Activated B cell treated with CpG ODN at 0.5 μM for 24 hours (primary cell): ENCODE results near the gene ACCSL. TPM values are rescaled to one million over a fixed set of nuclear protein-coding genes. Genes with fewer than 3 reads are reported as not detected.

Source experiments
- ATAC-seq: fragments of 200-7000 bp; cut with Tn5 transposase; one replicate; pipeline ENCODE4 v1.10.0; 2021; ENCODE audit warnings: low read depth, mild to moderate bottlenecking, moderate library complexity
- CTCF ChIA-PET: fragments of 350-600 bp; sonication (Branson Sonifier 250); formaldehyde crosslinking; loops from one replicate; lab custom pipeline; 2021; ENCODE audit warnings: antibody characterized with exemption; lab: Charles Lee
- POLR2A ChIA-PET: fragments of 350-600 bp; sonication (Branson Sonifier 250); formaldehyde crosslinking; loops from one replicate; lab custom pipeline; 2021; ENCODE audit warnings: antibody characterized with exemption; lab: Charles Lee
- DNase-seq: peaks from one replicate; pipeline ENCODE4 v3.0.0; 2022
- H3K27ac Mint-ChIP-seq: one replicate; pipeline ENCODE4 v1.8.0; 2020; ENCODE audit warnings: mixed read lengths
- H3K27me3 Mint-ChIP-seq: one replicate; pipeline ENCODE4 v1.8.0; 2021; ENCODE audit warnings: mixed read lengths
- H3K36me3 Mint-ChIP-seq: one replicate; pipeline ENCODE4 v1.8.0; 2021; ENCODE audit warnings: low read depth, mixed read lengths
- H3K4me1 Mint-ChIP-seq: one replicate; pipeline ENCODE4 v1.8.0; 2021; ENCODE audit warnings: mixed read lengths
- H3K4me3 Mint-ChIP-seq: one replicate; pipeline ENCODE4 v1.8.0; 2020; ENCODE audit warnings: mild to moderate bottlenecking, mixed read lengths
- H3K9me3 Mint-ChIP-seq: one replicate; pipeline ENCODE4 v1.8.0; 2020; ENCODE audit warnings: mixed read lengths
- intact Hi-C: fragments of 100-400 bp; cut with micrococcal nuclease; formaldehyde crosslinking; loops from one replicate; pipeline ENCODE4 v1.15.1; 2024
- total RNA-seq: library from RNA; stranded (reverse); gene quantifications from 2 replicates; pipeline ENCODE4 v1.2.3, GENCODE V29; 2022
- TF ChIP-seq, protein P1 (sequence below): fragments of 200-600 bp; IDR thresholded peaks from one replicate; pipeline ENCODE4 v1.8.0; 2022; ENCODE audit warnings: antibody characterized with exemption, mild to moderate bottlenecking

ACCSL gene
- total RNA-seq, 1 donor from 2014 or later, result not detected

DNA sequence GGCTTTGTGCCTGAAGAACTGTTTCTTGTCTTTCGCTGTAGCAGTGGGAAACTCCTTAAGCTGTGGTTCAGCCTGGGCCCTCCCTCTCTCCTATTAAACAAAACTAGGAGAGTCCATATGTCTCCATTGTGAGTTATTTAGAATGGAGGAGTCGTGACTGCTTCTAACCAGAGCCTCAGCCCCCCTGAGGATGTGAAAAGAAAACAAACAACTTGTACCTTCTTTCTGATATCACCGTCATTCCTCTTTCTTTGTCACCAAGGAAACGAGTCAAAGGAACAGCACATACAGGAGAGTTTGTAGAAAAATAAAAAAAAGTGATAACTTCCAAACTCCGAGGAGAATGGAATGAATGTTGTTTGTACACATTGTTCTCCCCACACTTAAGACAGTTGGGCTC, 36.1 kb downstream of the ACCSL start:
- TF ChIP-seq, protein P1, sequence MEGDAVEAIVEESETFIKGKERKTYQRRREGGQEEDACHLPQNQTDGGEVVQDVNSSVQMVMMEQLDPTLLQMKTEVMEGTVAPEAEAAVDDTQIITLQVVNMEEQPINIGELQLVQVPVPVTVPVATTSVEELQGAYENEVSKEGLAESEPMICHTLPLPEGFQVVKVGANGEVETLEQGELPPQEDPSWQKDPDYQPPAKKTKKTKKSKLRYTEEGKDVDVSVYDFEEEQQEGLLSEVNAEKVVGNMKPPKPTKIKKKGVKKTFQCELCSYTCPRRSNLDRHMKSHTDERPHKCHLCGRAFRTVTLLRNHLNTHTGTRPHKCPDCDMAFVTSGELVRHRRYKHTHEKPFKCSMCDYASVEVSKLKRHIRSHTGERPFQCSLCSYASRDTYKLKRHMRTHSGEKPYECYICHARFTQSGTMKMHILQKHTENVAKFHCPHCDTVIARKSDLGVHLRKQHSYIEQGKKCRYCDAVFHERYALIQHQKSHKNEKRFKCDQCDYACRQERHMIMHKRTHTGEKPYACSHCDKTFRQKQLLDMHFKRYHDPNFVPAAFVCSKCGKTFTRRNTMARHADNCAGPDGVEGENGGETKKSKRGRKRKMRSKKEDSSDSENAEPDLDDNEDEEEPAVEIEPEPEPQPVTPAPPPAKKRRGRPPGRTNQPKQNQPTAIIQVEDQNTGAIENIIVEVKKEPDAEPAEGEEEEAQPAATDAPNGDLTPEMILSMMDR, result no peak
- DNase-seq (no peak), ATAC-seq (no peak)
- Mint-ChIP-seq H3K4me3 (no peak overlapping the region), H3K9me3 (peaks cover 5% of the 10 kb centered on the region), H3K27ac (no peak overlapping the region), H3K4me1 (no peaks in the 10 kb centered on the region), H3K36me3 (peaks cover 14% of the 10 kb centered on the region), H3K27me3 (no peaks in the 10 kb centered on the region)
- POLR2A ChIA-PET, result no interaction called here
- CTCF ChIA-PET, result interaction anchor here (1.7 kb wide), 1 partner anchor 10 kb away, joined by 8 read pairs; no protein-coding TSS in a partner anchor
- intact Hi-C loops, result no loop called here

DNA sequence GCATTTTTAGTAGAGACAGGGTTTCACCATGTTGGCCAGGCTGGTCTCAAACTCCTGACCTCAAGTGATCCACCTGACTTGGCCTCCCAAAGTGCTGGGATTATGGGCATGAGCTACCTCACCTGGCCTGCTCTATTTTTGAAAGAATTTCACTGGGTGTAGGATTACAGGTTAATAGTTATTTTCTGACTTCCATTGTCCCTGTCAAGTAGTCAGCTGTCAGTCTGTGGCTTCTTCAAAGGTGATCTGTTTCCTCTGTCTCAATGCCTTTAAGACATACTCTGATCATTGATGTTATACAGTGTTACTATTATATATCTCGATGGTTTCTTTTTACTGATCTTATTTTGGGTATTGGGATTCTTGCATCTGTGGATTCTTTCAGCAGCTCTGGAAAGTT, 37.5 kb downstream of the ACCSL start:
- Mint-ChIP-seq H3K9me3 (peaks cover 5% of the 10 kb centered on the region), H3K4me1 (no peaks in the 10 kb centered on the region), H3K36me3 (peaks cover 14% of the 10 kb centered on the region), H3K4me3 (no peak overlapping the region), H3K27ac (no peak overlapping the region), H3K27me3 (no peaks in the 10 kb centered on the region)
- CTCF ChIA-PET, result interaction anchor here (1.7 kb wide), 1 partner anchor 8 kb away, joined by 8 read pairs; no protein-coding TSS in a partner anchor
- POLR2A ChIA-PET, result no interaction called here
- ATAC-seq (no peak), DNase-seq (no peak)
- TF ChIP-seq, protein P1, result no peak
- intact Hi-C loops, result no loop called here

DNA sequence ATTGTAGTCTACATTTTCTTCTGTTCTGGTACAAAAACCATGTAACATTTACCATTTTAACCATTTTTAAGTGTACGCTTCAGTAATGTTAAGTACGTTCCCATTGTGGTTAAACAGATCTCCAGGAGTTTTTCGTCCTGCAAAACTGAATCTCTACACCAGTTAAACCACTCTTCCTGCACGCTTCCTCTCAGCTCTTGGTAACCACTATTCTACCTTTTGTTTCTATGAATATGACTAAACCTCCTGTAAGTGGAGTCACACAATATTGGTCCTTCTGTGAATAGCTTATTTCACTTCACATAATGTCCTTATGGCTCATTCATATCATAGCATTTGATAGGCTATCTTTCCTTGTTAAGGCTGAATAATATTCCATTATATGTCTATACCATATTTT, 40.6 kb downstream of the ACCSL start:
- TF ChIP-seq, protein P1, result no peak
- H3K36me3 Mint-ChIP-seq, result peaks cover 14% of the 10 kb centered on the region
- H3K4me1 Mint-ChIP-seq, result no peaks in the 10 kb centered on the region
- H3K27me3 Mint-ChIP-seq, result no peaks in the 10 kb centered on the region
- ChIA-PET POLR2A (no interaction called here), CTCF (no interaction called here)
- H3K9me3 Mint-ChIP-seq, result peaks cover 5% of the 10 kb centered on the region
- H3K27ac Mint-ChIP-seq, result no peak overlapping the region
- ATAC-seq (no peak), DNase-seq (no peak)
- H3K4me3 Mint-ChIP-seq, result no peak overlapping the region
- intact Hi-C loops, result no loop called here

DNA sequence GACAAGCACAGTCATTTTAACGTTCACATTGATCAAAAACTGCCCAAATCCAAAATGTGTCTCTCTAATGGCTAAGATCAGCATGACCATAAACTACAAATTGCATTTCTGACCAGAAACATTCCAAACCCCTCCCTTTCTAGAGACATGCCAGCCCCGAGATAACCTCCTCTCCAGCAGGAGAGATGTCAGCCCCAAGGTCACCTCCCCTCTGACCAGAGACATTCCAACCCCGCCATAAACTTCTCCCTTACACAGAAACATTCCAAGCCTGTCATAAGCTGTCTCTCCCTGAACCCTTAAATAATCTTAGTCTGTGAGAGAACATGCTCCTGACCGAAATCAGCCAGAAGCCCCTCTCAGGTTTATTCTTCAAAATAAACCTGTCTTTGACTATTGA, 41.1 kb downstream of the ACCSL start:
- CTCF ChIA-PET, result no interaction called here
- POLR2A ChIA-PET, result no interaction called here
- Mint-ChIP-seq H3K4me3 (no peak overlapping the region), H3K36me3 (peaks cover 12% of the 10 kb centered on the region), H3K27me3 (no peaks in the 10 kb centered on the region), H3K9me3 (peaks cover 5% of the 10 kb centered on the region), H3K4me1 (no peaks in the 10 kb centered on the region), H3K27ac (no peak overlapping the region)
- TF ChIP-seq, protein P1, result no peak
- intact Hi-C loops, result no loop called here
- ATAC-seq (no peak), DNase-seq (no peak)

DNA sequence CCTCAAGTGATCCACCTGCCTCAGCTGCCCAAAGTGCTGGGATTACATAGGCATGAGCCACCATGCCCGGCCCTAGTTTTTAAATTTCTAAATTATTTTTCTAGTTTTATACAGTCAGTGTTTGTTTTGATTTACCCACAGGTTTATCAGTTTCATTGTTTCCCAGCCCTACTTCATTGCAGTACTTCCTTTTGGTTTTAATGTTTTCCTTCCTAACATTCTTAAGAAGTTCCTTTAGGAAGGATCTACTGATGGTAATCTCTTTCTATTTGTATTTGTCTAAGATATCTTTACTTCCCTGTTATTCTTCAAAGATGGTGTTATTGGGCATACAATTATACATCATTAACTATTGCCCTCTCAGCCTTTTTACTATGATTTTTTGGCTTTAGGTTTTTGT, 42.8 kb downstream of the ACCSL start:
- CTCF ChIA-PET, result no interaction called here
- ATAC-seq (no peak), DNase-seq (no peak)
- TF ChIP-seq, protein P1, result no peak
- Mint-ChIP-seq H3K27ac (no peak overlapping the region), H3K36me3 (peaks cover 6% of the 10 kb centered on the region), H3K27me3 (no peaks in the 10 kb centered on the region), H3K4me1 (peaks cover 13% of the 10 kb centered on the region), H3K9me3 (peaks cover 2% of the 10 kb centered on the region), H3K4me3 (no peak overlapping the region)
- intact Hi-C loops, result loop anchor here (5.0 to 10.0 kb wide), 4 partner anchors 194 to 1014 kb away; partner anchors contain the start of gene ALKBH3
- POLR2A ChIA-PET, result no interaction called here
